ENCODE measurements around the gene CTNNA3.
"Not testable (repeated sequence)": the region's sequence is repeated elsewhere in the genome, so short reads cannot be mapped to it uniquely, and the experiment has no call there.

- not testable (repeated sequence) for TF ChIP-seq POLR2AphosphoS5 (IDR thresholded peaks at IDR 0.05; ENCODE audit: insufficient read depth, low read depth, low read length); CTCF (IDR thresholded peaks at IDR 0.05; ENCODE audit: extremely low read depth in 1 of 2, insufficient read depth in 1 of 2, low read depth in 1 of 2, low read length in 2 of 2); EZH2 (IDR thresholded peaks at IDR 0.05; ENCODE audit: borderline replicate concordance, low read depth, low read length, severe bottlenecking); POLR2A (IDR thresholded peaks at IDR 0.05; ENCODE audit: low read depth, low read length); MYC (IDR thresholded peaks at IDR 0.05; ENCODE audit: low read depth, low read length); FOS (IDR thresholded peaks at IDR 0.05; ENCODE audit: borderline replicate concordance, insufficient read depth, low read length); MAX (IDR thresholded peaks at IDR 0.05; ENCODE audit: insufficient read depth, insufficient read length)
These were observed 465.1 kb downstream of the CTNNA3 start for GRCh38 chr10:67230680-67231500.
